Fibroblast of villous mesenchyme (primary cell): ENCODE measurements around the gene SOWAHA. TPM values are rescaled to one million over a fixed set of nuclear protein-coding genes. Genes with fewer than 3 reads are reported as not detected.

Experiments
- DNase-seq: peaks from one replicate; pipeline ENCODE4 v3.0.0-alpha.2; 2010; ENCODE audit warnings: low read depth
- H3K4me3 ChIP-seq: 2 replicates; pipeline ENCODE4 v1.5.1; 2011; ENCODE audit warnings: low read depth, mild to moderate bottlenecking, low read length
- total RNA-seq: library from RNA; depleted of rRNA; stranded (reverse); fragments of >200 nt; gene quantifications from 2 replicates; pipeline ENCODE4 v1.2.3, GENCODE V29; 2012
- TF ChIP-seq, protein P1 (sequence below): IDR thresholded peaks from 2 replicates; pipeline ENCODE4 v1.5.1; 2012; ENCODE audit warnings: low read depth, mild to moderate bottlenecking, low read length; ENCODE audit not compliant: insufficient read depth

Gene SOWAHA
- total RNA-seq, 1 donor, result under 0.01 TPM

DNA sequence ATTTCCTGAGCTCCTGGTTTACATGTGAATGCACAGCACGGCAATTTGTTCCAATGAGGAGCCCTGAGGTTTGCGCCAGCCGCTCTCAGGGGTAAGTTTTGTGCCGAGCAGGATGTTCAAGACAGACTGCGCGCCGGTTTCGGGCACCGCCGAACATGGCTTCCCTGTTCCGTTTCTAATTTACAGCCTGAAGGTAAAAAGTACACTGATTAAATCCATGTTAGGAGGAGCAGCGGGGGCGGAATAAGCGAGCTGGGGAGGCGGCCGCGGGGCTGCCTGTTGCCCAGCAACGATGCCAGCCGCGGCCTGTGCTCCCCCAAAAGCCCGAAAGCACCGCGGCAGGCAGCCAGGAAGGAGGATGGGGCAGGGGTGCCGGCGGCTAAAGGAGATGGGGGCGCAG is 6.4 kb downstream of the SOWAHA start:
- H3K4me3 ChIP-seq, result no peak overlapping the region
- DNase-seq, result no peak
- TF ChIP-seq, protein P1, sequence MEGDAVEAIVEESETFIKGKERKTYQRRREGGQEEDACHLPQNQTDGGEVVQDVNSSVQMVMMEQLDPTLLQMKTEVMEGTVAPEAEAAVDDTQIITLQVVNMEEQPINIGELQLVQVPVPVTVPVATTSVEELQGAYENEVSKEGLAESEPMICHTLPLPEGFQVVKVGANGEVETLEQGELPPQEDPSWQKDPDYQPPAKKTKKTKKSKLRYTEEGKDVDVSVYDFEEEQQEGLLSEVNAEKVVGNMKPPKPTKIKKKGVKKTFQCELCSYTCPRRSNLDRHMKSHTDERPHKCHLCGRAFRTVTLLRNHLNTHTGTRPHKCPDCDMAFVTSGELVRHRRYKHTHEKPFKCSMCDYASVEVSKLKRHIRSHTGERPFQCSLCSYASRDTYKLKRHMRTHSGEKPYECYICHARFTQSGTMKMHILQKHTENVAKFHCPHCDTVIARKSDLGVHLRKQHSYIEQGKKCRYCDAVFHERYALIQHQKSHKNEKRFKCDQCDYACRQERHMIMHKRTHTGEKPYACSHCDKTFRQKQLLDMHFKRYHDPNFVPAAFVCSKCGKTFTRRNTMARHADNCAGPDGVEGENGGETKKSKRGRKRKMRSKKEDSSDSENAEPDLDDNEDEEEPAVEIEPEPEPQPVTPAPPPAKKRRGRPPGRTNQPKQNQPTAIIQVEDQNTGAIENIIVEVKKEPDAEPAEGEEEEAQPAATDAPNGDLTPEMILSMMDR, result no peak

DNA sequence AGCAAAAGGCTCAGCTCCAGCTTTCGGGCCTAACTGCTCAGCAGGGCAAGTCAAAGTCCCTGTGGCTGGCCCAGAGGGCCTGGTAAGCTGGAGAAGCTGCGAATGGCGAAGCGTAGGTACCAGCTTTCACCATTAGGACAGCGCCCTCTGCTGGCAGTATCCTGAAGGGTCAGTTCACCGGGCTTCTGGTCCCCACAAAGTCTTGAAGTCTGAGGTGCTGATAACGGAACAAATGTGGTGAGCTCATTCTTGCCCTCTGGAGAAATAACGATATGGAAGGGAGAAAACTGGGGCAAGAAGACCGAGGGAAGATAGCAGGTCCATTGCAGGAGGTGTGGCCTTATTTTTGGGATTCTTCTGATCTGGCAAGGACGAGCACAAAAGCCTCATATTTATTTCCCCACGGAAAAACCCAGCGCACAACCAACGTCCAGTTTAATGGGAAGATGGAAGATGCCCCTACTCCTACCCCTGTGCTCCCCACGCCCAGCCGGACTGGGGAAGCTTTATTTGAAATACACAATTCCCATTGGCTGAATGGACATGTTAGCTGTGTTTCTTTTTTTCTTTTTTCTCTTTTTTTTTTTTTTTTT is 7.2 kb downstream of the SOWAHA start:
- no peak overlapping the region for H3K4me3 ChIP-seq
- DNase-seq, result peak; percentile 91

GRCh38 chr5:132821350-132821749 is 8.2 kb downstream of the SOWAHA start:
- DNase-seq, result no peak
- TF ChIP-seq, protein P1, result no peak
- no peak overlapping the region for H3K4me3 ChIP-seq

More for the DNA sequence above, 7.2 kb downstream of the SOWAHA start:
- TF ChIP-seq, protein P1, result peak; percentile 88

- no peak overlapping the region for H3K4me3 ChIP-seq
- DNase-seq, result peak; percentile 56
- TF ChIP-seq, protein P1, result no peak
Observed at GRCh38 chr5:132821791-132822190, 8.7 kb downstream of the SOWAHA start.

GRCh38 chr5:132822650-132823480 is 9.8 kb downstream of the SOWAHA start:
- DNase-seq, result no peak
- H3K4me3 ChIP-seq, result no peak overlapping the region
- TF ChIP-seq, protein P1, result no peak

DNA sequence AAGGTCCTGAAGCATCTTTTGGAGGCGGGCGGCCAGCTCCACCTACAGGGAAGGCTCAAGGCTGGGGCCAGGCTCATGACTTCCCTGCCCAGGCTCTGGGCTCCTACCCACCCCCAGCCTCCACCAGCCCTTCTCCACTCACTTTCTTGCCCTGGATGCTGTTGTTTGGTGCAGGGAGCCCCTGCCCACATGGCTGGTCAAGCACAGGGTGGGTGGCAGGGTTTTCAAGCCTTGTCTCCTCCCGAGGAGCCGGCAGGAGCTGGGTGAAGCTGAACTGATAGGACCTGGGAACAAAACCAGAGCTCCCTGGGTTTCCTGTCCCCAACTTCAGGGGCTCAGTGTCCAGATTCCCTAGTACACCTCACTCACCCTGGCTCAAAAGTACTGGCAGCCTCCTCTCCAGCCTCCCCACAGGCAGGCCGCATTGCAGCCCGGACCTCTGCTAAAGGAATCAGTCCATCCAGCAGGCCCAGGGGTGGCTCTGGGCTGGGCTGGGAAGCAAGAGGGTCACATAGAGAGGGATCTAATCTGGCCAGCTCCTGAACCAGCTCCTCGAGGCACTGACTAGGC is 10.5 kb downstream of the SOWAHA start:
- TF ChIP-seq, protein P1, result no peak
- DNase-seq, result no peak
- H3K4me3 ChIP-seq, result no peak overlapping the region
